Endodermal cell (in vitro differentiated cells): ENCODE data around the gene LMO1. TPM values are rescaled to one million over a fixed set of nuclear protein-coding genes. Genes with fewer than 3 reads are reported as not detected.

Experiments
- DNase-seq: peaks from one replicate; pipeline ENCODE4 v3.0.0-alpha.2; 2017
- H3K27ac ChIP-seq: 2 replicates; pipeline ENCODE4 v1.5.1; 2013; ENCODE audit warnings: mild to moderate bottlenecking, low read depth, low read length, moderate library complexity
- H3K27me3 ChIP-seq: 2 replicates; pipeline ENCODE4 v1.6.1; 2013; ENCODE audit warnings: mild to moderate bottlenecking, low read length, moderate library complexity; ENCODE audit not compliant: insufficient read depth, control insufficient read depth, poor library complexity, severe bottlenecking
- H3K36me3 ChIP-seq: 2 replicates; pipeline ENCODE4 v1.7.0; 2013; ENCODE audit warnings: mild to moderate bottlenecking, low read length, moderate library complexity; ENCODE audit not compliant: control insufficient read depth, insufficient read depth
- H3K4me1 ChIP-seq: one replicate; pipeline ENCODE4 v1.7.0; 2013; ENCODE audit warnings: low read length; ENCODE audit not compliant: control insufficient read depth, insufficient read depth
- H3K4me3 ChIP-seq: 2 replicates; pipeline ENCODE4 v1.5.1; 2013; ENCODE audit warnings: mild to moderate bottlenecking, low read length, moderate library complexity
- H3K9ac ChIP-seq: 2 replicates; pipeline ENCODE4 v1.6.1; 2013; ENCODE audit warnings: mild to moderate bottlenecking, low read length, moderate library complexity; ENCODE audit not compliant: poor library complexity, severe bottlenecking; ENCODE audit errors: extremely low read depth
- H3K9me3 ChIP-seq: 2 replicates; pipeline ENCODE4 v1.6.1; 2013; ENCODE audit warnings: mild to moderate bottlenecking, low read length, moderate library complexity; ENCODE audit not compliant: control insufficient read depth
- H3K27ac Mint-ChIP-seq: 2 replicates; pipeline ENCODE4 v1.8.0; 2020; ENCODE audit warnings: mixed read lengths
- H3K27me3 Mint-ChIP-seq: 2 replicates; pipeline ENCODE4 v1.8.0; 2021; ENCODE audit warnings: mild to moderate bottlenecking, mixed read lengths; ENCODE audit not compliant: insufficient read depth
- H3K36me3 Mint-ChIP-seq: 2 replicates; pipeline ENCODE4 v1.8.0; 2020; ENCODE audit warnings: low read depth, mixed read lengths
- H3K4me1 Mint-ChIP-seq: 2 replicates; pipeline ENCODE4 v1.8.0; 2020; ENCODE audit warnings: mixed read lengths
- H3K4me3 Mint-ChIP-seq: 2 replicates; pipeline ENCODE4 v1.8.0; 2020; ENCODE audit warnings: mild to moderate bottlenecking, moderate library complexity, mixed read lengths
- H3K9me3 Mint-ChIP-seq: 2 replicates; pipeline ENCODE4 v1.8.0; 2020; ENCODE audit warnings: mild to moderate bottlenecking, mixed read lengths
- WGBS, 2 experiments: methylation state at CpG; one replicate each; pipeline versions ENCODE4 v1.1.5 to v1.1.7; 2013; ENCODE audit warnings: missing lambda C conversion rate in 2 of 2, mixed read lengths in 1 of 2; ENCODE audit not compliant: insufficient coverage in 1 of 2, insufficient read length in 1 of 2; 5-methylcytosine and 5-hydroxymethylcytosine counted together
- total RNA-seq, 2 donors: library from RNA; stranded (reverse); fragmentation: NEBNext Ultra II Directional in 1 of 2; extraction: Animal tissue kit (Norgen Biotek cat#: 25700) in 1 of 2; gene quantifications; 2 replicates in 1 of 2; 3 replicates in 1 of 2; pipeline ENCODE4 v1.2.1, GENCODE V29; 2021
- TF ChIP-seq, protein P1 (sequence below): fragments of 200-600 bp; sonication (generic); conservative IDR thresholded peaks from 2 replicates; pipeline ENCODE4 v1.5.0; 2021; ENCODE audit warnings: antibody characterized with exemption, mild to moderate bottlenecking

LMO1 gene
- total RNA-seq, 2 donors from 2014 or later, result 0.46 TPM; not detected in 1

GRCh38 chr11:8256271-8257002 is 7.2 kb downstream of the LMO1 start:
- H3K36me3 ChIP-seq, result no peaks in the 10 kb centered on the region
- peaks cover 25% of the 10 kb centered on the region for H3K27me3 ChIP-seq
- no peak overlapping the region for H3K9ac ChIP-seq
- WGBS, 2 experiments, result 70 to 89% methylated on average over 4 to 5 of the region's 5 CpGs
- Mint-ChIP-seq H3K9me3 (no peaks in the 10 kb centered on the region), H3K27ac (no peak overlapping the region), H3K4me3 (no peak overlapping the region), H3K36me3 (no peaks in the 10 kb centered on the region), H3K4me1 (no peaks in the 10 kb centered on the region), H3K27me3 (peaks cover 41% of the 10 kb centered on the region)
- H3K4me3 ChIP-seq, result no peak overlapping the region
- no peak overlapping the region for H3K27ac ChIP-seq
- DNase-seq, result no peak
- H3K4me1 ChIP-seq, result no peaks in the 10 kb centered on the region
- TF ChIP-seq, protein P1, sequence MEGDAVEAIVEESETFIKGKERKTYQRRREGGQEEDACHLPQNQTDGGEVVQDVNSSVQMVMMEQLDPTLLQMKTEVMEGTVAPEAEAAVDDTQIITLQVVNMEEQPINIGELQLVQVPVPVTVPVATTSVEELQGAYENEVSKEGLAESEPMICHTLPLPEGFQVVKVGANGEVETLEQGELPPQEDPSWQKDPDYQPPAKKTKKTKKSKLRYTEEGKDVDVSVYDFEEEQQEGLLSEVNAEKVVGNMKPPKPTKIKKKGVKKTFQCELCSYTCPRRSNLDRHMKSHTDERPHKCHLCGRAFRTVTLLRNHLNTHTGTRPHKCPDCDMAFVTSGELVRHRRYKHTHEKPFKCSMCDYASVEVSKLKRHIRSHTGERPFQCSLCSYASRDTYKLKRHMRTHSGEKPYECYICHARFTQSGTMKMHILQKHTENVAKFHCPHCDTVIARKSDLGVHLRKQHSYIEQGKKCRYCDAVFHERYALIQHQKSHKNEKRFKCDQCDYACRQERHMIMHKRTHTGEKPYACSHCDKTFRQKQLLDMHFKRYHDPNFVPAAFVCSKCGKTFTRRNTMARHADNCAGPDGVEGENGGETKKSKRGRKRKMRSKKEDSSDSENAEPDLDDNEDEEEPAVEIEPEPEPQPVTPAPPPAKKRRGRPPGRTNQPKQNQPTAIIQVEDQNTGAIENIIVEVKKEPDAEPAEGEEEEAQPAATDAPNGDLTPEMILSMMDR, result no peak
- H3K9me3 ChIP-seq, result no peaks in the 10 kb centered on the region

- Histone ChIP-seq H3K9ac (no peak overlapping the region), H3K4me1 (peaks cover 2% of the 10 kb centered on the region), H3K4me3 (no peak overlapping the region), H3K27ac (no peak overlapping the region), H3K36me3 (no peaks in the 10 kb centered on the region), H3K9me3 (no peaks in the 10 kb centered on the region), H3K27me3 (peaks cover 5% of the 10 kb centered on the region)
- Mint-ChIP-seq H3K27ac (no peak overlapping the region), H3K36me3 (no peaks in the 10 kb centered on the region), H3K4me1 (peaks cover 4% of the 10 kb centered on the region), H3K4me3 (no peak overlapping the region), H3K9me3 (no peaks in the 10 kb centered on the region), H3K27me3 (peaks cover 28% of the 10 kb centered on the region)
- DNase-seq, result no peak
- TF ChIP-seq, protein P1, result no peak
- 86 to 91% methylated on average over 12 of the region's 12 CpGs for WGBS, 2 experiments
Observed at GRCh38 chr11:8253566-8253965, 10.1 kb downstream of the LMO1 start.

GRCh38 chr11:8252946-8253345 is 10.7 kb downstream of the LMO1 start:
- H3K4me3 Mint-ChIP-seq, result no peak overlapping the region
- Histone ChIP-seq H3K4me1 (peaks cover 2% of the 10 kb centered on the region), H3K4me3 (no peak overlapping the region), H3K27ac (no peak overlapping the region), H3K36me3 (no peaks in the 10 kb centered on the region), H3K9me3 (no peaks in the 10 kb centered on the region), H3K9ac (no peak overlapping the region), H3K27me3 (peaks cover 10% of the 10 kb centered on the region)
- TF ChIP-seq, protein P1, result no peak
- DNase-seq, result no peak
- H3K27me3 Mint-ChIP-seq, result peaks cover 27% of the 10 kb centered on the region
- no peak overlapping the region for H3K27ac Mint-ChIP-seq
- no peaks in the 10 kb centered on the region for H3K9me3 Mint-ChIP-seq
- H3K4me1 Mint-ChIP-seq, result peaks cover 4% of the 10 kb centered on the region
- H3K36me3 Mint-ChIP-seq, result no peaks in the 10 kb centered on the region
- WGBS, 2 experiments, result 77 to 84% methylated on average over 2 to 5 of the region's 5 CpGs
